Transverse colon (tissue), 4 donors: Measurements from ENCODE around the gene CDK11A.

Experiments
- EP300 ChIP-seq: sonication (generic); formaldehyde crosslinking; IDR thresholded peaks from one replicate; pipeline ENCODE4 v1.6.1; 2017; ENCODE audit warnings: antibody characterized with exemption, low read depth
- POLR2A ChIP-seq: fragments of 450-650 bp; IDR thresholded peaks from one replicate; pipeline ENCODE4 v1.6.1; 2016; ENCODE audit warnings: antibody characterized with exemption, mild to moderate bottlenecking, moderate library complexity
- POLR2AphosphoS5 ChIP-seq, 3 donors: sonication (generic); formaldehyde crosslinking; IDR thresholded peaks; one replicate each; pipeline ENCODE4 v1.6.1; 2016; ENCODE audit warnings: antibody characterized with exemption in 3 of 3
- TF ChIP-seq, protein P1 (sequence below), 5 experiments: fragments of 200-600 bp in 3 of 5; fragments of 450-650 bp in 2 of 5; sonication (generic) in 3 of 5; IDR thresholded peaks; 1 replicate in 2 of 5; 2 replicates in 3 of 5; pipeline ENCODE4 v1.5.1; 2016 to 2017; ENCODE audit warnings: antibody characterized with exemption in 5 of 5, inconsistent platforms in 3 of 5, mild to moderate bottlenecking in 2 of 5, moderate library complexity in 1 of 5

DNA sequence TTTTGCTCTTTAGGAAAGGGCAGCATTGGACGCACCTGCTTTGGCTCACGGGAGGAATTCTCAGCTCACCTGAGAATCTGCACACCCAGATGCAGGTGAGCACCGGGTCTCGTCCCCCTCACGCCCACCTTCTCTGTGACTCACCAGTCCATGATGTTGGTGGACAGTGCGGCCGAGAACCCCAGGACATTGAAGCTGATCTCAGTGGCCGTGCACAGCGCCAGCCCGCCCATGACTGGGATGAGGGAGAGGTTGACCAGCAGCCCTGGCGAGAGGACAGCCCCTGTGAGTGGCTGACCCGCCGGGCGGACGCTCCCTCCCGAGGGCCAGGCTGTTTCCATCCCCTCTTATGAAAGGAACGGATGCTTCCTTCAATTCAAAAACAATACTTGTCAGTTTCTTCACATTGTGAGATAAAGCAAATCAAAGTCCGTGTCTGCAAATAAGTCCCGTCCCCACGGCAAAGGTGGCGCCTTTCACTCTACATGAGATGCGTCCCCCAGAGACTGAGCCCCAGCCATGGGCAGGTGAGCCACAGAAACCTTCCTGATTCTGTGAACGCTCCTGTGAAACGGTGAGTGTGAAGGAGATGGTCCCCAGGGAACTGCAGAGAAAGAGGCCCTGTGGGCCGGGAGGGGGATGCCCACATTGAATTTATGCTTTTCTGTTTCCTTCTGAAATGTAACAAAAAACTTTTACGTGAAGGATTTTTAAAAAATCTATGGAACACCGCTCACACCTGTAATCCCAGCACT lies 52.6 kb downstream of the CDK11A start:
- TF ChIP-seq POLR2AphosphoS5 (IDR thresholded peaks at IDR 0.05) (no peak), EP300 (no peak), POLR2A (no peak)
- TF ChIP-seq, protein P1, sequence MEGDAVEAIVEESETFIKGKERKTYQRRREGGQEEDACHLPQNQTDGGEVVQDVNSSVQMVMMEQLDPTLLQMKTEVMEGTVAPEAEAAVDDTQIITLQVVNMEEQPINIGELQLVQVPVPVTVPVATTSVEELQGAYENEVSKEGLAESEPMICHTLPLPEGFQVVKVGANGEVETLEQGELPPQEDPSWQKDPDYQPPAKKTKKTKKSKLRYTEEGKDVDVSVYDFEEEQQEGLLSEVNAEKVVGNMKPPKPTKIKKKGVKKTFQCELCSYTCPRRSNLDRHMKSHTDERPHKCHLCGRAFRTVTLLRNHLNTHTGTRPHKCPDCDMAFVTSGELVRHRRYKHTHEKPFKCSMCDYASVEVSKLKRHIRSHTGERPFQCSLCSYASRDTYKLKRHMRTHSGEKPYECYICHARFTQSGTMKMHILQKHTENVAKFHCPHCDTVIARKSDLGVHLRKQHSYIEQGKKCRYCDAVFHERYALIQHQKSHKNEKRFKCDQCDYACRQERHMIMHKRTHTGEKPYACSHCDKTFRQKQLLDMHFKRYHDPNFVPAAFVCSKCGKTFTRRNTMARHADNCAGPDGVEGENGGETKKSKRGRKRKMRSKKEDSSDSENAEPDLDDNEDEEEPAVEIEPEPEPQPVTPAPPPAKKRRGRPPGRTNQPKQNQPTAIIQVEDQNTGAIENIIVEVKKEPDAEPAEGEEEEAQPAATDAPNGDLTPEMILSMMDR (IDR thresholded peaks at IDR 0.05): no peak
